WTC11 (cell line): Measurements from ENCODE around the gene TMEM174. TPM values are rescaled to one million over a fixed set of nuclear protein-coding genes. Genes with fewer than 3 reads are reported as not detected.
A peak's percentile ranks its signal among the peaks of the same experiment; 100 is the strongest.

Experiments
- ATAC-seq: fragments of 200-7000 bp; cut with Tn5 transposase; 2 replicates; pipeline ENCODE4 v1.10.0; 2021; ENCODE audit warnings: mild to moderate bottlenecking, moderate library complexity
- CTCF ChIA-PET: fragments of 300-600 bp; sonication (Branson Sonifier 250); formaldehyde crosslinking; loops from one replicate; lab custom pipeline; 2021; ENCODE audit warnings: antibody characterized with exemption; lab: Charles Lee
- POLR2A ChIA-PET: fragments of 350-600 bp; sonication (Branson Sonifier 250); formaldehyde crosslinking; loops from one replicate; lab custom pipeline; 2021; ENCODE audit warnings: antibody characterized with exemption; lab: Charles Lee
- DNase-seq: peaks from one replicate; pipeline ENCODE4 v3.0.0; 2021; ENCODE audit warnings: low spot score
- H3K27ac Mint-ChIP-seq: 2 replicates; pipeline ENCODE4 v1.8.0; 2021; ENCODE audit warnings: mixed read lengths
- H3K27me3 Mint-ChIP-seq: 2 replicates; pipeline ENCODE4 v1.8.0; 2021; ENCODE audit warnings: low read depth, mild to moderate bottlenecking, moderate library complexity, mixed read lengths
- H3K36me3 Mint-ChIP-seq: 2 replicates; pipeline ENCODE4 v1.8.0; 2021; ENCODE audit warnings: mixed read lengths
- H3K4me1 Mint-ChIP-seq: 2 replicates; pipeline ENCODE4 v1.8.0; 2022; ENCODE audit warnings: mixed read lengths
- H3K4me3 Mint-ChIP-seq: 2 replicates; pipeline ENCODE4 v1.8.0; 2021; ENCODE audit warnings: mild to moderate bottlenecking, moderate library complexity, mixed read lengths
- H3K9me3 Mint-ChIP-seq: 2 replicates; pipeline ENCODE4 v1.8.0; 2021; ENCODE audit warnings: mixed read lengths
- ARID4B ChIP-seq: sonication (generic); formaldehyde crosslinking; IDR thresholded peaks from 2 replicates; pipeline ENCODE4 v1.8.0; 2023; ENCODE audit warnings: missing genetic modification reagents, mild to moderate bottlenecking, borderline replicate concordance
- CBFB ChIP-seq: sonication (generic); formaldehyde crosslinking; IDR thresholded peaks from 2 replicates; pipeline ENCODE4 v1.8.1; 2022; ENCODE audit warnings: mild to moderate bottlenecking, low read depth, missing genetic modification reagents
- CTCF ChIP-seq: fragments of 200-600 bp; IDR thresholded peaks from 2 replicates; pipeline ENCODE4 v1.8.0; 2022; ENCODE audit warnings: antibody characterized with exemption
- EMX1 ChIP-seq: fragments of 250-450 bp; sonication (Bioruptor Pico); IDR thresholded peaks from 2 replicates; pipeline ENCODE4 v1.8.0; 2021; ENCODE audit warnings: mild to moderate bottlenecking
- GTF2I ChIP-seq: fragments of 250-450 bp; sonication (Bioruptor Pico); conservative IDR thresholded peaks from 2 replicates; pipeline ENCODE4 v1.4.0; 2021; ENCODE audit warnings: mild to moderate bottlenecking
- KAT7 ChIP-seq: sonication (generic); formaldehyde crosslinking; IDR thresholded peaks from 2 replicates; pipeline ENCODE4 v1.8.1; 2023; ENCODE audit warnings: missing genetic modification reagents, mild to moderate bottlenecking, borderline replicate concordance
- NFATC4 ChIP-seq: fragments of 250-450 bp; sonication (Bioruptor Pico); IDR thresholded peaks from 2 replicates; pipeline ENCODE4 v1.9.0; 2021; ENCODE audit warnings: mild to moderate bottlenecking
- OVOL2 ChIP-seq: fragments of 250-450 bp; sonication (Bioruptor Pico); IDR thresholded peaks from 2 replicates; pipeline ENCODE4 v1.9.0; 2021; ENCODE audit warnings: mild to moderate bottlenecking, borderline replicate concordance
- SP1 ChIP-seq: sonication (generic); formaldehyde crosslinking; conservative IDR thresholded peaks from 2 replicates; pipeline ENCODE4 v1.8.1; 2022; ENCODE audit warnings: missing genetic modification reagents
- ZNF281 ChIP-seq: sonication (generic); formaldehyde crosslinking; IDR thresholded peaks from 2 replicates; pipeline ENCODE4 v1.8.0; 2023; ENCODE audit warnings: mild to moderate bottlenecking, missing genetic modification reagents
- ZNF416 ChIP-seq: fragments of 250-450 bp; sonication (Bioruptor Pico); IDR thresholded peaks from 2 replicates; pipeline ENCODE4 v1.9.0; 2021; ENCODE audit warnings: mild to moderate bottlenecking, inconsistent platforms
- total RNA-seq: library from RNA; stranded (reverse); gene quantifications from 3 replicates; pipeline ENCODE4 v1.2.3, GENCODE V29; 2021

The TMEM174 gene
- total RNA-seq, 1 experiment from 2014 or later = not detected

GRCh38 chr5:73132759-73133158 is 40.2 kb upstream of the TMEM174 start:
- Mint-ChIP-seq H3K36me3 (peaks cover 4% of the 10 kb centered on the region; the same call in 1 of the 2 replicates), H3K27ac (no peak overlapping the region), H3K4me1 (peaks cover 38% of the 10 kb centered on the region), H3K27me3 (no peaks in the 10 kb centered on the region), H3K9me3 (peaks cover 4% of the 10 kb centered on the region; the same call in 1 of the 2 replicates), H3K4me3 (no peak overlapping the region)
- ATAC-seq (no peak), DNase-seq (no peak)
- CTCF ChIA-PET = interaction anchor here (0.7 to 2.1 kb wide), 2 partner anchors 19 to 84 kb away, joined by 3 to 7 read pairs; no protein-coding TSS in a partner anchor
- TF ChIP-seq NFATC4 (CRISPR knock-in tag) (no peak), OVOL2 (no peak), ZNF281 (no peak), ZNF416 (CRISPR knock-in tag) (no peak), ARID4B (CRISPR knock-in tag) (no peak), CBFB (CRISPR knock-in tag) (no peak), SP1 (no peak)
- POLR2A ChIA-PET = no interaction called here

- Mint-ChIP-seq H3K4me1 (peaks cover 32% of the 10 kb centered on the region), H3K36me3 (no peaks in the 10 kb centered on the region), H3K4me3 (no peak overlapping the region), H3K27me3 (no peaks in the 10 kb centered on the region)
- CTCF ChIA-PET = interaction anchor here (0.6 to 2.7 kb wide), 9 partner anchors 9 to 83 kb away, joined by 3 to 22 read pairs (median 4); partner anchors contain the start of gene TMEM171
- DNase-seq = no peak
- no peak for TF ChIP-seq GTF2I (CRISPR knock-in tag)
- TF ChIP-seq KAT7 (CRISPR knock-in tag) = no peak
- TF ChIP-seq, all 79 proteins: peak for 0
- POLR2A ChIA-PET = no interaction called here
- Mint-ChIP-seq H3K9me3 (no peaks in the 10 kb centered on the region), H3K27ac (no peak overlapping the region)
- no peak for ATAC-seq
Observed at GRCh38 chr5:73135021-73135420, 38.0 kb upstream of the TMEM174 start.

GRCh38 chr5:73135429-73136054 is 37.5 kb upstream of the TMEM174 start:
- Mint-ChIP-seq H3K36me3 (no peaks in the 10 kb centered on the region), H3K9me3 (no peaks in the 10 kb centered on the region), H3K4me1 (peaks cover 27% of the 10 kb centered on the region), H3K27me3 (no peaks in the 10 kb centered on the region), H3K27ac (no peak overlapping the region), H3K4me3 (no peak overlapping the region)
- ChIA-PET CTCF (interaction anchor here (0.6 to 2.7 kb wide), 10 partner anchors 9 to 83 kb away, joined by 3 to 22 read pairs (median 4); partner anchors contain the start of gene TMEM171), POLR2A (no interaction called here)
- ATAC-seq (peak; percentile 77), DNase-seq (peak; percentile 31)
- TF ChIP-seq CTCF (peak; percentile 39; the same call in 1 of the 2 replicates), EMX1 (CRISPR knock-in tag) (no peak)
